HG03469 (cell line): ENCODE results near the gene TUBA1C.
"Not testable (repeated sequence)": the region's sequence is repeated elsewhere in the genome, so short reads cannot be mapped to it uniquely, and the experiment has no call there.

Source experiments
- ATAC-seq: cut with Tn5 transposase; IDR thresholded peaks from one replicate; pipeline ENCODE4 v1.9.1; 2021; ENCODE audit warnings: mild to moderate bottlenecking, moderate library complexity, moderate number of reproducible peaks; ENCODE audit not compliant: unreplicated experiment

TUBA1C gene

GRCh38 chr12:49305762-49306510, 41.1 kb downstream of the TUBA1C start:
- no peak for ATAC-seq

- no peak for ATAC-seq
Measured at GRCh38 chr12:49309386-49309785, 44.5 kb downstream of the TUBA1C start.

GRCh38 chr12:49310451-49311000, 45.6 kb downstream of the TUBA1C start:
- not testable (repeated sequence) for ATAC-seq

- ATAC-seq, result no peak
Measured at GRCh38 chr12:49314811-49315210, 49.9 kb downstream of the TUBA1C start.

- ATAC-seq, result not testable (repeated sequence)
Measured at GRCh38 chr12:49317118-49317517, 52.2 kb downstream of the TUBA1C start.

GRCh38 chr12:49320411-49321103, 55.7 kb downstream of the TUBA1C start:
- not testable (repeated sequence) for ATAC-seq

GRCh38 chr12:49322367-49322707, 57.5 kb downstream of the TUBA1C start:
- no peak for ATAC-seq

- ATAC-seq, result peak; percentile 92
Measured at GRCh38 chr12:49322708-49323523, 58.0 kb downstream of the TUBA1C start, which contains the start of gene TROAP. TSS of gene TROAP (plus strand) at chr12:49323255. CDS start at chr12:49323609, 354 bp downstream.

- ATAC-seq, result no peak
Measured at GRCh38 chr12:49323524-49324097, 58.7 kb downstream of the TUBA1C start.
